Mucosa of descending colon (tissue), 3 donors: ENCODE data around the gene SPATA16. TPM values are rescaled to one million over a fixed set of nuclear protein-coding genes. Genes with fewer than 3 reads are reported as not detected.

Source experiments
- ATAC-seq: fragments of 200-7000 bp; cut with Tn5 transposase; one replicate; pipeline ENCODE4 v1.9.1; 2020; ENCODE audit warnings: mild to moderate bottlenecking, moderate library complexity
- DNase-seq, 3 donors: peaks; one replicate each; pipeline ENCODE4 v3.0.0-alpha.2; 2020
- H3K36me3 ChIP-seq: fragments of 200-600 bp; one replicate; pipeline ENCODE4 v1.8.0; 2021; ENCODE audit warnings: low read depth, mild to moderate bottlenecking
- H3K4me1 ChIP-seq: fragments of 200-600 bp; one replicate; pipeline ENCODE4 v1.8.0; 2021; ENCODE audit warnings: low read depth, mild to moderate bottlenecking
- H3K4me3 ChIP-seq: fragments of 200-600 bp; one replicate; pipeline ENCODE4 v1.8.0; 2021; ENCODE audit warnings: mild to moderate bottlenecking
- H3K9me3 ChIP-seq: fragments of 200-600 bp; one replicate; pipeline ENCODE4 v1.8.0; 2021; ENCODE audit warnings: mild to moderate bottlenecking
- intact Hi-C, 2 donors: fragments of 100-400 bp; cut with DNase I in 1 of 2; cut with micrococcal nuclease in 1 of 2; formaldehyde crosslinking; loops; one replicate each; pipeline versions ENCODE4 v1.11.0 to v1.11.1; 2022; cut with DNase I, micrococcal nuclease
- total RNA-seq, 3 donors: library from RNA; stranded (reverse); fragmentation: NEBNext Ultra II Directional in 2 of 3; extraction: Animal tissue kit (Norgen Biotek cat#: 25700) in 2 of 3; gene quantifications; one replicate each; pipeline versions ENCODE4 v1.2.1 to v1.2.4, GENCODE V29; 2021 to 2023
- TF ChIP-seq, protein P1 (sequence below): fragments of 200-600 bp; IDR thresholded peaks from one replicate; pipeline ENCODE4 v1.8.0; 2022; ENCODE audit warnings: antibody characterized with exemption, mild to moderate bottlenecking
- donor health status: DM: no; HTN: no; CAD: no; lungs with moderate emphysema.
- donor health status: DM: no; HTN: no; CAD: no.
- donor health status: DM: no; HTN: yes; CAD: no.

Gene SPATA16
- total RNA-seq, 3 donors from 2014 or later: not detected

DNA sequence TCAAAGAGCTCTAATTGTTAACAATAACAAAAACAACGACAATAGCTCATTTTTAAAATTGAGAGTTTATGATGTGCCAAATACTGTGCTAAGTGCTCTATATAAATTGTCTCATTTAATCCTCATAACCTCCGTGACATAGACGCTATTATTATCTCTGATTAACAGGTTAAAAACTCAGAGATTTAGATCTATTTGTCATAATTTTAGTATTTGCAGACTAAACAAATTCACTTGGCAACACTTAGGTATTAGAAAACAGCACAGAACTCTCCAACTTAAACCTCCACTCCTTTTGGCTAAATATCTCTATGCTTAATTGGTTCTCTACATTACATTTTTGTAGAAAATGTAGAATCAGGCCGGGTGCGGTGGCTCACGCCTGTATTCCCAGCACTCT, 136.4 kb downstream of the SPATA16 start:
- intact Hi-C loops: no loop called here
- no peaks in the 10 kb centered on the region for H3K9me3 ChIP-seq
- ATAC-seq: no peak

DNA sequence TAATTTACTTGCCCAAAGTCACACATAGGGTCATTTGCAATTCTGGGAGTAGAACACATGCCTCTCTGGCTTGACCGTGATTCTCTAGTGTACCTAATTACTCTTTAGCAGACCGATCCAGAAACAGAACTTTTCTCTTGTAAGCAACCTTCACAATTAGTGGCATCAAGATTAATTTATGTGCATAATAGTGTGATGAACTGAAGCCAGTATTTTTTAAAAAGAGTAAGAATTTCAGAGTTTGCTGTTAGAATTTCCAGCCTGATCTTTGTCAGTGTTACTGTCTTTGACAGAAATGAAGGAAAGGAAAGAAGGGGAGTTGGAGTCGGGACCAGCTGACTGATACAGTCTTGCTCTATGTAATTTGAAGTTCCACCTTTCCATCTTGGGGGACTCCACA, 137.1 kb downstream of the SPATA16 start:
- no peaks in the 10 kb centered on the region for H3K4me1 ChIP-seq
- TF ChIP-seq, protein P1, sequence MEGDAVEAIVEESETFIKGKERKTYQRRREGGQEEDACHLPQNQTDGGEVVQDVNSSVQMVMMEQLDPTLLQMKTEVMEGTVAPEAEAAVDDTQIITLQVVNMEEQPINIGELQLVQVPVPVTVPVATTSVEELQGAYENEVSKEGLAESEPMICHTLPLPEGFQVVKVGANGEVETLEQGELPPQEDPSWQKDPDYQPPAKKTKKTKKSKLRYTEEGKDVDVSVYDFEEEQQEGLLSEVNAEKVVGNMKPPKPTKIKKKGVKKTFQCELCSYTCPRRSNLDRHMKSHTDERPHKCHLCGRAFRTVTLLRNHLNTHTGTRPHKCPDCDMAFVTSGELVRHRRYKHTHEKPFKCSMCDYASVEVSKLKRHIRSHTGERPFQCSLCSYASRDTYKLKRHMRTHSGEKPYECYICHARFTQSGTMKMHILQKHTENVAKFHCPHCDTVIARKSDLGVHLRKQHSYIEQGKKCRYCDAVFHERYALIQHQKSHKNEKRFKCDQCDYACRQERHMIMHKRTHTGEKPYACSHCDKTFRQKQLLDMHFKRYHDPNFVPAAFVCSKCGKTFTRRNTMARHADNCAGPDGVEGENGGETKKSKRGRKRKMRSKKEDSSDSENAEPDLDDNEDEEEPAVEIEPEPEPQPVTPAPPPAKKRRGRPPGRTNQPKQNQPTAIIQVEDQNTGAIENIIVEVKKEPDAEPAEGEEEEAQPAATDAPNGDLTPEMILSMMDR: no peak
- intact Hi-C loops: no loop called here
- DNase-seq (no peak), ATAC-seq (no peak)
- no peak overlapping the region for H3K4me3 ChIP-seq
- H3K36me3 ChIP-seq: no peaks in the 10 kb centered on the region
- H3K9me3 ChIP-seq: no peaks in the 10 kb centered on the region

More for the DNA sequence above, 136.4 kb downstream of the SPATA16 start:
- no peak for DNase-seq
- Histone ChIP-seq H3K36me3 (no peaks in the 10 kb centered on the region), H3K4me1 (no peaks in the 10 kb centered on the region), H3K4me3 (no peak overlapping the region)
- TF ChIP-seq, protein P1: no peak

DNA sequence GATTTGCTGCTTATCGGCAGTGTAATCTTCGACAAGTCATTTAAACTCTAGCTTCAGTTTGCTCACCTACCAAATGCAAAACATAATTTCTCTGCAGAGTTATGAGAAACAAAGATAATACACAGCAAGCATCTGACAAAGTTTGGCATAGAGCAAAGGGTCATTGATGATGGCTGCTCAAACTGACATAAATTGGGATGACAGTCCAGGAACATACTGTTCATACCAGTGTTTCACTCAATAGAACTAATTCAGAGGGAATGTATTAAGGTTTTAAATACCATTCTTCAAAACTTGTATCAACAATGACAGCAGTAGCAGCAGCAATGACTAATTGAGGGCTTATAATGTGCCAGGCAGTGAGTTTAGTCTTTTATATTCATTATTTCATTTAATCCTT, 137.6 kb downstream of the SPATA16 start:
- no peak for DNase-seq
- intact Hi-C loops: no loop called here

DNA sequence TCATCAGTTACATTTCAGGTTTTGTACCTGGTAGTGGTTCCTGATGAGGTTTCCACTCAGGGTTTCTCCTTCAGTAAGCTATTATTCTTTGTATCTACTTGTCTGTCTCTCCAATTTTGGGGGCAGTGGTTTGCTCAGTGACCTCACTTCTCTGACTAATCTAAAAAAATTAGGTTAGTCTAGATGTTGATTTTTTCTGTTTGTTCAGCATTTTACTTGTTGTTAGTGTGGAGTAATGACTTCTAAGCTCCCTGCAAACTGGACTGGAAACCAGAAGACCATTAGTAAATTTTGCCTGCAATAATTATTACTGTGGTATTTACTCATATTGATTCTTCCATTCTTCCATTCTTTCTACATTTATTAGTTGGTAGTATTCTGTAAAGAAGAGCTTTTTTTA, 139.4 kb downstream of the SPATA16 start:
- ATAC-seq: no peak
- no peak overlapping the region for H3K4me3 ChIP-seq
- H3K9me3 ChIP-seq: no peaks in the 10 kb centered on the region
- TF ChIP-seq, protein P1: no peak
- intact Hi-C loops: no loop called here
- H3K4me1 ChIP-seq: no peaks in the 10 kb centered on the region
- no peak for DNase-seq
- H3K36me3 ChIP-seq: no peaks in the 10 kb centered on the region

More for the DNA sequence above, 137.6 kb downstream of the SPATA16 start:
- no peaks in the 10 kb centered on the region for H3K9me3 ChIP-seq
- H3K4me1 ChIP-seq: no peaks in the 10 kb centered on the region
- TF ChIP-seq, protein P1: no peak
- H3K4me3 ChIP-seq: no peak overlapping the region
- no peak for ATAC-seq
- no peaks in the 10 kb centered on the region for H3K36me3 ChIP-seq

DNA sequence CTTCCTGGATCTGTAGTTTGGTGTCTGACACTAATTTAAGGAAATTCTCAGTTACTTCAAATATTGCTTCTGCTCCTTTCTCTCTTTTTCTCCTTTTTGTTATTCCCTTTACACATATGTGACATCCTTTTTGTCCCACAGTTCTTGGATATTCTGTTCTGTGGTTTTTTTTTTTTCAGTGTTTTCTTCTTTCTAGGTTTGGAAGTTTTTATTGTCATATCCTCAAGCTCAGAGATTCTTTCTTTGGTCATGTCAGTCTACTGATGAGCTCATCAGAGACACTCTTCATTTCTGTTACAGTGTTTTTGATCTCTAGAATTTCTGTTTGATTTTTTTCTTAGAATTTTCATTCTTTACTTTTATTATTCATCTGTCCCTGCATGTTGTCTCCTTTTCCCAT, 140.5 kb downstream of the SPATA16 start:
- no peaks in the 10 kb centered on the region for H3K4me1 ChIP-seq
- H3K9me3 ChIP-seq: no peaks in the 10 kb centered on the region
- no peak for DNase-seq
- no peak overlapping the region for H3K4me3 ChIP-seq
- intact Hi-C loops: no loop called here
- TF ChIP-seq, protein P1: no peak
- no peak for ATAC-seq
- H3K36me3 ChIP-seq: no peaks in the 10 kb centered on the region

DNA sequence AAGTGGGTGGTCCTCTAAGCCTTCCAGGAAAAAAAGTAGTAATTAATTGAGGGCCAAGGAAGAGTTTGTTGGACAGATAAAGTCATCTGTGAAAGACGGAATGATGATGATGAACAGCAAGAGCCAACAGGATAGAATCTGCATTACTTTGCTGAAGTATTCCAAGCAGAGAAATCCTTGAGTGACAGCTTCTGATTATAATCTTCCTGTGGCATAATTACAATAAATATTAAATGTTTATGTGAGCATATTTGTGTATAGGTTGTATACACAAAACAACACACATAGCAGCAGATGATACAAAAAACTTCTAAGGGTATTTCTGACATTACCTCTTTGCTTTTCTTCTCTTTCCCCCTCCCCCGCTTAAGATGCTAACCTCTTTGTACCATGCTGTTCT, 147.6 kb downstream of the SPATA16 start:
- TF ChIP-seq, protein P1: no peak
- intact Hi-C loops: no loop called here
- no peaks in the 10 kb centered on the region for H3K4me1 ChIP-seq
- H3K9me3 ChIP-seq: no peaks in the 10 kb centered on the region
- no peaks in the 10 kb centered on the region for H3K36me3 ChIP-seq
- ATAC-seq (no peak), DNase-seq (no peak)
- no peak overlapping the region for H3K4me3 ChIP-seq
